Measurements from ENCODE around the gene OVOL1. TPM values are rescaled to one million over a fixed set of nuclear protein-coding genes. Genes with fewer than 3 reads are reported as not detected.

OVOL1 gene
- total RNA-seq, 1 donor from 2014 or later = 0.12 TPM

DNA sequence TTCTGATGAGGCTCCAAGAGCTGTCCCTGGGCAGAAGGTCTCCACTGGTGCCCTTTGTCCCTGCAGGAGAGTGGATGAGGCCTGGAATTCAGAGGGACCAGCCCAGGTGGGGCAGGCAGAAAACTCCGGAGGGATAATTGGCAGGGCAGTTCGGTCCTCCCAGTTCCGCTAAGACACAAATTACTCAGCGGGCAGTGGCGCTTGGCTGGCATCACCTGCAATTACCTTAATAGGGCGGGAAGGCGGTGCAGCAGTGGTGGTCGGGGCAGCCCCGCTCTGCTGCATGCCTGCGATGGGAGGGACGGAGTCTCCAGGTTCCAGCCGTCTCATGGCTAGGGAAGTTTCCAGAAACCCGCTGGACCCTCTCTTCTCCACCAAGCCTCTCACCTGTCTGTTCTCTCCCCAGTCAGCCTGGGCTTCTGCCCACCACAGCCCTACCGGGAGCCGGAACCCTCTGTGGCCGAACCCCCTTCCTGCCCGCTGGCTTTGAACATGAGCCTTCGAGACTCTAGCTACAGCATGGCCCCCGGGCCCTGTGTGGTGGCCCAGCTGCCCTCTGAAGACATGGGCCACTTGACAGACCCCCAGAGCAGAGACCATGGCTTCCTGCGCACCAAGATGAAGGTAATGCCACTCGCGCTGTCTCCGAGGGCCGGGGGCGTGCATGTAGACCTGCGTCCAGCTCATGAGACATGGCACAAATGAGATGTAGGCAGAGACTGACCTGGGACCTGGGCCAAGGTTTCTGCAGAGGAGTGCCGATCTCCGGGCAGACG, 7.0 kb downstream of the OVOL1 start:
- no peak for TF ChIP-seq CTCF (IDR thresholded peaks at IDR 0.05)

DNA sequence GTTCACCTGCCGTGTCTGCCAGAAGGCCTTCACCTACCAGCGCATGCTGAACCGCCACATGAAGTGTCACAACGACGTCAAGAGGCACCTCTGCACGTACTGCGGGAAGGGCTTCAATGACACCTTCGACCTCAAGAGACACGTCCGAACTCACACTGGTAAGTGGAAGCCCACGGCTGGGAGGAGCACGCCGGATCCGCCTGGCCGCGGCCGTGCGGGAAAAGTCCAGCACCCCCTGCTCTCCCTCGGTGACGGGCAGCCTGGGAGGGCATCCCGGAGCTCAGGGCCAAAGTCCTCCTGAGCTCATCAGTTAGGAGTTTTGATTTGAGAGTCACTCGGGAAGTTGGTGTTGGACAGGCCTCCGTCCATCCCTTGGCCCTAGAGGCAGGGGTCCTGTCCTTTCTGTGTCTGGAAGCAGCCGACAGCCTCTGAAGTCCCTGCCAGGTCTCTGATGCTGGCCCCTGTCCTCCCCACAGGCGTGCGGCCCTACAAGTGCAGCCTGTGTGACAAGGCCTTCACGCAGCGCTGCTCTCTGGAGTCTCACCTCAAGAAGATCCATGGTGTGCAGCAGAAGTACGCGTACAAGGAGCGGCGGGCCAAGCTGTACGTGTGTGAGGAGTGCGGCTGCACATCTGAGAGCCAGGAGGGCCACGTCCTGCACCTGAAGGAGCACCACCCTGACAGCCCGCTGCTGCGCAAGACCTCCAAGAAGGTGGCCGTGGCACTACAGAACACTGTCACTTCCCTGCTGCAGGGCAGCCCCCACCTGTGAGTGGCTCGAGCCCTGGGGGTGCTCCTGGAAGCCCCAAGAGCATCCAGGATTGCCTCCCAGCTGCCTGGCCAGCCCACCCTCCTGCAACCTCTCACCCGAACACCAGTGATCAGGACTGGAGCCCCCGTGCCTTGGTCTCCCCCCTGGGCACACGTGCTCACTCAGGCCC, 8.0 kb downstream of the OVOL1 start:
- no peak overlapping the region for H3K27ac Mint-ChIP-seq (ENCODE audit: unreplicated experiment)
- no peak for TF ChIP-seq CTCF (IDR thresholded peaks at IDR 0.05)
- no peaks in the 10 kb centered on the region for H3K36me3 Mint-ChIP-seq (ENCODE audit: low read depth)
- DNase-seq (ENCODE audit: low spot score) = no peak
- H3K4me1 Mint-ChIP-seq (ENCODE audit: low read depth) = no peaks in the 10 kb centered on the region
- no peak overlapping the region for H3K4me3 Mint-ChIP-seq (ENCODE audit: unreplicated experiment)
- no peaks in the 10 kb centered on the region for H3K9me3 Mint-ChIP-seq (ENCODE audit: low read depth)
- H3K27me3 Mint-ChIP-seq (ENCODE audit: low read depth) = peaks cover 19% of the 10 kb centered on the region

More for the DNA sequence above, 7.0 kb downstream of the OVOL1 start:
- Mint-ChIP-seq H3K27ac (ENCODE audit: unreplicated experiment) (no peak overlapping the region), H3K4me1 (ENCODE audit: low read depth) (no peaks in the 10 kb centered on the region), H3K4me3 (ENCODE audit: unreplicated experiment) (no peak overlapping the region), H3K36me3 (ENCODE audit: low read depth) (no peaks in the 10 kb centered on the region), H3K9me3 (ENCODE audit: low read depth) (no peaks in the 10 kb centered on the region), H3K27me3 (ENCODE audit: low read depth) (peaks cover 21% of the 10 kb centered on the region)
- DNase-seq (ENCODE audit: low spot score) = no peak

DNA sequence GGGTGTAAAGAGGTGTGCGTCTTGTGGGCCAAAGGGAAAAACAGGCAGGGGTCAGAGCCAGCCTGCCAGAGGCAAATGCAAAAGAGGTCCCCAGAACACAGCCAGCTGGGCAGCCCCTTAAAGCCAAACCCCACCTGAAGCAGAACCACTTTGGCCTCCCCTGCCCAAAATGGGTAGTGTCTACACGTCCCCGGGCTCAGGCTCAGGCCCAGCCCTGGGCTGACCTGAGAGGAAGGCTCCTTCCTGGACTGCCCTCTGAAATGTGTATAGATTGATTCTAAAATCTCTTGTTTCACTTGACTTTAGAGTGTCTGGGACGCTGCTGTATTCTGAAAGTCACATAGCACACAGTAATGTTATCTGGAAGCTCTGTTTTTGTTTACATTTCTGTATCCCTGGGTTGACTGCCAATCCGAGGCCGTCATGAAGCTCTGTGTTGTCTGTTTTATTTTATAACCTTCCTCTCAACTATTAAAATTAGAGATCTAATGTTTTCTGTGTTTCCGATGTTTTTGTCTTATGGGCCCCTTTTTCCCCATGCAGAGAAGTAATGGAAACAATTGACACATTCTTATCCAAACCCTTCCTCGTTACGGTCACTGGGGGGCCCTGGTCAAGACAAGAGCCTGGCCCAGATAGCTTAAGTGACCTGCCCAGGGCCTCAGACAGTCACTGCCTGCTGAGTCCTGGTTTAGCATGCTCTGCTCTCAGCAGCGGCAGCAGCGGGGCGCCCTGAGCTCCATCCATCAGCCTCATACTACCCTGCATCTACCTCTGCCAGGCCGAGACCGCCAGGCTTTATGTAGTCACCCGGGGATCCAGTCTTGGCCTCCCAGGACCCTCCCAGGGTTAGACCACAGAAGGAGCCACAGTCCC, 10.1 kb downstream of the OVOL1 start:
- Mint-ChIP-seq H3K4me1 (ENCODE audit: low read depth) (no peaks in the 10 kb centered on the region), H3K36me3 (ENCODE audit: low read depth) (no peaks in the 10 kb centered on the region), H3K27me3 (ENCODE audit: low read depth) (peaks cover 21% of the 10 kb centered on the region), H3K27ac (ENCODE audit: unreplicated experiment) (no peak overlapping the region), H3K4me3 (ENCODE audit: unreplicated experiment) (no peak overlapping the region), H3K9me3 (ENCODE audit: low read depth) (no peaks in the 10 kb centered on the region)
- no peak for TF ChIP-seq CTCF (IDR thresholded peaks at IDR 0.05)
- DNase-seq (ENCODE audit: low spot score) = no peak

DNA sequence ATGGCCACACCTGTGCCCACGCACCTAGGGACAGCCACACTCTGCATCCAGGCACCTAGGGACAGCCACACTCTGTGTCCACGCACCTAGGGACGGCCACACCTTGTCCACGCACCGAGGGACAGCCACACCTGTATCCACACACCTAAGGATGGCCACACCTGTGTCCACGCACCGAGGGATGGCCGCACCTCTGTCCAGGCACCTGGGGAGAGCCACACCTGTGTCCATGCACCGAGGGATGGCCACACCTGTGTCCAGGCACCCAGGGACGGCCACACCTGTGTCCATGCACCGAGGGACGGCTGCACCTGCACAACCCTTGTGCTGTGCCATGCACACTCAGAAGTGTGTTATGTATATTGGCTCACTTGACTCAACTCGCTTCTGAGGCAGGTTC, 10.8 kb downstream of the OVOL1 start:
- no peaks in the 10 kb centered on the region for H3K9me3 Mint-ChIP-seq (ENCODE audit: low read depth)
- no peak overlapping the region for H3K4me3 Mint-ChIP-seq (ENCODE audit: unreplicated experiment)
- TF ChIP-seq CTCF (IDR thresholded peaks at IDR 0.05) = no peak
- H3K27me3 Mint-ChIP-seq (ENCODE audit: low read depth) = peaks cover 20% of the 10 kb centered on the region
- H3K4me1 Mint-ChIP-seq (ENCODE audit: low read depth) = no peaks in the 10 kb centered on the region
- no peaks in the 10 kb centered on the region for H3K36me3 Mint-ChIP-seq (ENCODE audit: low read depth)
- no peak overlapping the region for H3K27ac Mint-ChIP-seq (ENCODE audit: unreplicated experiment)
- DNase-seq (ENCODE audit: low spot score) = no peak
